Endothelial cell of umbilical vein (primary cell): Measurements from ENCODE around the gene ANKS1B. TPM values are rescaled to one million over a fixed set of nuclear protein-coding genes. Genes with fewer than 3 reads are reported as not detected.

Experiments used
- BruUV-seq: library from RNA; stranded (reverse); fragments of 400-500 nt; replicated peaks from 2 replicates; lab custom pipeline; 2021; lab: Mats Ljungman, UMichigan
- CTCF ChIA-PET: fragments of 300-600, 350-600 bp; sonication (Branson Sonifier 250); formaldehyde crosslinking; loops from one replicate; lab custom pipeline; 2021; ENCODE audit warnings: antibody characterized with exemption, inconsistent platforms; lab: Charles Lee
- POLR2A ChIA-PET: fragments of 300-600, 350-600 bp; sonication (Branson Sonifier 250); formaldehyde crosslinking; loops from one replicate; lab custom pipeline; 2021; ENCODE audit warnings: antibody characterized with exemption, inconsistent platforms; lab: Charles Lee
- DNase-seq: peaks from one replicate; pipeline ENCODE4 v3.0.0-alpha.2; 2011; ENCODE audit warnings: low read depth, low spot score
- FAIRE-seq: peaks from 2 replicates; lab custom pipeline; 2011; peaks lifted over from hg19 to GRCh38; lab: Jason Lieb, UNC
- H2AFZ ChIP-seq: 2 replicates; pipeline ENCODE4 v1.6.0; 2012; ENCODE audit warnings: low read depth, low read length, control low read depth, inconsistent platforms
- H3K27ac ChIP-seq: 2 replicates; pipeline ENCODE4 v1.5.1; 2011; ENCODE audit warnings: low read depth, mild to moderate bottlenecking, control low read depth, low read length, moderate library complexity; ENCODE audit not compliant: insufficient read depth
- H3K27me3 ChIP-seq, 2 experiments: 2 replicates each; pipeline versions ENCODE4 v1.6.0 to v1.6.1; 2011; ENCODE audit warnings: low read length in 2 of 2, mixed read lengths in 1 of 2; ENCODE audit not compliant: control insufficient read depth in 2 of 2, insufficient read depth in 2 of 2
- H3K36me3 ChIP-seq, 2 experiments: 2 replicates in 1 of 2; 3 replicates in 1 of 2; pipeline ENCODE4 v1.5.1; 2011; ENCODE audit warnings: low read length in 2 of 2, mild to moderate bottlenecking in 1 of 2, moderate library complexity in 1 of 2; ENCODE audit not compliant: control insufficient read depth in 2 of 2, insufficient read depth in 2 of 2; ENCODE audit errors: extremely low read depth in 1 of 2
- H3K4me1 ChIP-seq: 3 replicates; pipeline ENCODE4 v1.5.1; 2011; ENCODE audit warnings: mild to moderate bottlenecking, low read length; ENCODE audit not compliant: control insufficient read depth, insufficient read depth; ENCODE audit errors: extremely low read depth
- H3K4me2 ChIP-seq: 2 replicates; pipeline ENCODE4 v1.6.1; 2011; ENCODE audit warnings: low read length, control low read depth, mixed read lengths; ENCODE audit not compliant: insufficient read depth
- H3K4me3 ChIP-seq, 3 experiments: fragments of 200-600 bp in 1 of 3; sonication (generic), shearing (Covaris generic) in 1 of 3; replicated peaks in 1 of 3; 2 replicates each; pipeline ENCODE4 v1.5.1; 2011 to 2016; ENCODE audit warnings: control low read depth in 3 of 3, low read length in 3 of 3, mild to moderate bottlenecking in 2 of 3, inconsistent platforms in 1 of 3, low read depth in 1 of 3, moderate library complexity in 1 of 3; ENCODE audit not compliant: insufficient read depth in 1 of 3
- H3K79me2 ChIP-seq: 2 replicates; pipeline ENCODE4 v1.6.0; 2012; ENCODE audit warnings: low read length, inconsistent platforms; ENCODE audit not compliant: control insufficient read depth, insufficient read depth
- H3K9ac ChIP-seq: replicated peaks from 2 replicates; pipeline ENCODE3; 2011; ENCODE audit warnings: low read length, control low read depth; ENCODE audit not compliant: insufficient read depth; ENCODE audit errors: extremely low read depth
- H3K9me1 ChIP-seq: replicated peaks from 3 replicates; pipeline ENCODE4 v1.6.0; 2011; ENCODE audit warnings: mild to moderate bottlenecking, low read length; ENCODE audit not compliant: control insufficient read depth, insufficient read depth; ENCODE audit errors: extremely low read depth
- H3K9me3 ChIP-seq: replicated peaks from 2 replicates; pipeline ENCODE4 v1.5.1; 2012; ENCODE audit warnings: low read length, inconsistent platforms; ENCODE audit not compliant: control insufficient read depth, insufficient read depth
- H4K20me1 ChIP-seq: replicated peaks from 2 replicates; pipeline ENCODE3; 2011; ENCODE audit warnings: mild to moderate bottlenecking, low read length; ENCODE audit not compliant: control insufficient read depth, insufficient read depth; ENCODE audit errors: extremely low read depth
- CTCF ChIP-seq, 2 donors: IDR thresholded peaks; 1 replicate in 1 of 2; 2 replicates in 1 of 2; pipeline ENCODE4 v1.5.1; 2011; ENCODE audit warnings: low read length in 2 of 2, mild to moderate bottlenecking in 2 of 2, moderate library complexity in 2 of 2, control low read depth in 1 of 2, inconsistent platforms in 1 of 2, low read depth in 1 of 2; ENCODE audit not compliant: insufficient read depth in 1 of 2; ENCODE audit errors: extremely low read depth in 1 of 2
- EZH2 ChIP-seq: IDR thresholded peaks from 2 replicates; pipeline ENCODE4 v1.6.1; 2012; ENCODE audit warnings: borderline replicate concordance, low read depth, mild to moderate bottlenecking, moderate library complexity, low read length, inconsistent platforms; ENCODE audit not compliant: severe bottlenecking
- FOS ChIP-seq: IDR thresholded peaks from 2 replicates; pipeline ENCODE4 v1.6.1; 2011; ENCODE audit warnings: mild to moderate bottlenecking, low read length, moderate library complexity, borderline replicate concordance; ENCODE audit not compliant: insufficient read depth
- GATA2 ChIP-seq: IDR thresholded peaks from 2 replicates; pipeline ENCODE4 v1.7.0; 2011; ENCODE audit warnings: low read depth, mild to moderate bottlenecking, moderate library complexity, mixed read lengths, low read length; ENCODE audit not compliant: insufficient read length, insufficient read depth
- JUN ChIP-seq: IDR thresholded peaks from 2 replicates; pipeline ENCODE4 v1.6.1; 2011; ENCODE audit warnings: borderline replicate concordance, low read depth; ENCODE audit not compliant: insufficient read length, insufficient read depth
- MAX ChIP-seq: IDR thresholded peaks from 2 replicates; pipeline ENCODE4 v1.6.1; 2011; ENCODE audit not compliant: insufficient read depth, insufficient read length
- MYC ChIP-seq: IDR thresholded peaks from one replicate; pipeline ENCODE4 v1.6.1; 2011; ENCODE audit warnings: mild to moderate bottlenecking, low read depth, low read length
- dilution Hi-C: fragments of 300-500 bp; cut with MboI; formaldehyde crosslinking; loops from one replicate; pipeline ENCODE4 v1.15.0; 2019; ENCODE audit warnings: low sequenced_read_pairs; ENCODE audit not compliant: extremely low pct_ligation_motif_present
- intact Hi-C: fragments of 100-400 bp; cut with micrococcal nuclease; formaldehyde crosslinking; loops from one replicate; pipeline ENCODE4 v1.10.0; 2022
- polyA plus RNA-seq, 4 experiments: library from polyadenylated mRNA; depleted of rRNA in 3 of 4; stranded (reverse) in 3 of 4; unstranded in 1 of 4; fragments of >200 nt; gene quantifications; 2 replicates each; pipeline versions ENCODE4 v1.2.1 to v1.2.3, GENCODE V29; 2011 to 2012; ENCODE audit warnings: missing spikeins in 1 of 4
- total RNA-seq: library from RNA; stranded (reverse); gene quantifications from 2 replicates; pipeline ENCODE4 v1.2.3, GENCODE V29; 2021

ANKS1B gene
- total and polyA plus RNA-seq, 2 donors (not counting 3 experiments of a cell fraction or from before 2014, with no cell fraction given): 0.15 to 0.38 TPM

GRCh38 chr12:99915251-99916082, 69.3 kb downstream of the ANKS1B start:
- Histone ChIP-seq H3K9ac (no peak overlapping the region), H3K9me1 (no peaks in the 10 kb centered on the region), H4K20me1 (no peaks in the 10 kb centered on the region), H3K27ac (no peak overlapping the region), H3K4me3 (no peak overlapping the region), H3K36me3 (no peaks in the 10 kb centered on the region), H3K9me3 (no peaks in the 10 kb centered on the region), H2AFZ (no peak overlapping the region), H3K4me2 (no peak overlapping the region), H3K79me2 (no peaks in the 10 kb centered on the region), H3K27me3 (no peaks in the 10 kb centered on the region), H3K4me1 (no peaks in the 10 kb centered on the region)
- intact Hi-C loops: no loop called here
- DNase-seq: no peak
- FAIRE-seq: no peak
- ChIA-PET CTCF (no interaction called here), POLR2A (no interaction called here)
- no TSS peak for BruUV-seq
- TF ChIP-seq EZH2: no peak
- TF ChIP-seq MAX: no peak
- no peak for TF ChIP-seq MYC
- no peak for TF ChIP-seq FOS
- no peak for TF ChIP-seq GATA2
- no peak for TF ChIP-seq JUN
- no peak for TF ChIP-seq CTCF (IDR thresholded peaks at IDR 0.05; ENCODE audit: extremely low read depth in 1 of 2, insufficient read depth in 1 of 2, low read depth in 1 of 2, low read length in 2 of 2)
- dilution Hi-C loops: no loop called here
